ENCODE measurements around the gene SPG21. TPM values are rescaled to one million over a fixed set of nuclear protein-coding genes. Genes with fewer than 3 reads are reported as not detected.
A peak's percentile ranks its signal among the peaks of the same experiment; 100 is the strongest.

The SPG21 gene
- total and polyA plus RNA-seq, 8 donors: 21.6 to 129 (median 68.0) TPM

DNA sequence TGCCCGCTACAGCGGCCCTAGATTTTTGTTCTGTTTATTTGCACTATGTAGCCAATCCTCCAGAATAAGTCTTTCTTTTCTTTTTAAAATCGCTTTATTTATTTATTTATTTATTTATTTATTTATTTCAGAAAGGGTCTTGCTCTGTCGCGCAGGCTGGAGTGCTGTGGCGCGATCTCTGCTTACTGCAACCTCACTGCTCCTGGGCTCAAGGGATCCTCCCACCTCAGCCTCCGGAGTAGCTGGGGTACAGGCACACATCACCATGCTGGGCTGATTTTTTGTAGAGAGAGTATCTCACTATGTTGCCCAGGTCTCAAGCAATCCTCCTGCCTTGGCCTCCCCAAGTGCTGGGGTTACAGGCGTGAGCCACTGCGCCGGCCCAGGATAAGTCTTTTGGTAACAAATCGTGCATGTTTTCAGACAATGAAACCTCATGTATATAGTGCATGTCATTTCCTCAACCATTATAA, 40.1 kb upstream of the SPG21 start:
- intact Hi-C loops (cut with DNase I; ENCODE audit: low total_unique reads): loop anchor here (10.0 kb wide), 1 partner anchor 55 kb away; no protein-coding TSS in a partner anchor
- 60 to 63% (median 62%) methylated on average over 12 of the region's 12 CpGs for WGBS, 5 donors
- H3K9me3 ChIP-seq: no peaks in the 10 kb centered on the region
- H3K27ac ChIP-seq: peak overlapping the region in 3 of 5 donors; percentile 81 to 85 (median 81)
- TF ChIP-seq POLR2AphosphoS5 (IDR thresholded peaks at IDR 0.05) (no peak), POLR2A (IDR thresholded peaks at IDR 0.05) (no peak), EP300 (IDR thresholded peaks at IDR 0.05) (no peak)
- TF ChIP-seq, protein P1, sequence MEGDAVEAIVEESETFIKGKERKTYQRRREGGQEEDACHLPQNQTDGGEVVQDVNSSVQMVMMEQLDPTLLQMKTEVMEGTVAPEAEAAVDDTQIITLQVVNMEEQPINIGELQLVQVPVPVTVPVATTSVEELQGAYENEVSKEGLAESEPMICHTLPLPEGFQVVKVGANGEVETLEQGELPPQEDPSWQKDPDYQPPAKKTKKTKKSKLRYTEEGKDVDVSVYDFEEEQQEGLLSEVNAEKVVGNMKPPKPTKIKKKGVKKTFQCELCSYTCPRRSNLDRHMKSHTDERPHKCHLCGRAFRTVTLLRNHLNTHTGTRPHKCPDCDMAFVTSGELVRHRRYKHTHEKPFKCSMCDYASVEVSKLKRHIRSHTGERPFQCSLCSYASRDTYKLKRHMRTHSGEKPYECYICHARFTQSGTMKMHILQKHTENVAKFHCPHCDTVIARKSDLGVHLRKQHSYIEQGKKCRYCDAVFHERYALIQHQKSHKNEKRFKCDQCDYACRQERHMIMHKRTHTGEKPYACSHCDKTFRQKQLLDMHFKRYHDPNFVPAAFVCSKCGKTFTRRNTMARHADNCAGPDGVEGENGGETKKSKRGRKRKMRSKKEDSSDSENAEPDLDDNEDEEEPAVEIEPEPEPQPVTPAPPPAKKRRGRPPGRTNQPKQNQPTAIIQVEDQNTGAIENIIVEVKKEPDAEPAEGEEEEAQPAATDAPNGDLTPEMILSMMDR (IDR thresholded peaks at IDR 0.05): no peak
- peaks cover 5 to 22% (median 20%) of the 10 kb centered on the region in 4 donors for H3K36me3 ChIP-seq
- DNase-seq: no peak
- H3K4me1 ChIP-seq: peaks cover 9 to 41% (median 25%) of the 10 kb centered on the region in 4 donors
- no peaks in the 10 kb centered on the region for H3K27me3 ChIP-seq
- peak overlapping the region; percentile 68 to 95 (median 75) for H3K4me3 ChIP-seq

DNA sequence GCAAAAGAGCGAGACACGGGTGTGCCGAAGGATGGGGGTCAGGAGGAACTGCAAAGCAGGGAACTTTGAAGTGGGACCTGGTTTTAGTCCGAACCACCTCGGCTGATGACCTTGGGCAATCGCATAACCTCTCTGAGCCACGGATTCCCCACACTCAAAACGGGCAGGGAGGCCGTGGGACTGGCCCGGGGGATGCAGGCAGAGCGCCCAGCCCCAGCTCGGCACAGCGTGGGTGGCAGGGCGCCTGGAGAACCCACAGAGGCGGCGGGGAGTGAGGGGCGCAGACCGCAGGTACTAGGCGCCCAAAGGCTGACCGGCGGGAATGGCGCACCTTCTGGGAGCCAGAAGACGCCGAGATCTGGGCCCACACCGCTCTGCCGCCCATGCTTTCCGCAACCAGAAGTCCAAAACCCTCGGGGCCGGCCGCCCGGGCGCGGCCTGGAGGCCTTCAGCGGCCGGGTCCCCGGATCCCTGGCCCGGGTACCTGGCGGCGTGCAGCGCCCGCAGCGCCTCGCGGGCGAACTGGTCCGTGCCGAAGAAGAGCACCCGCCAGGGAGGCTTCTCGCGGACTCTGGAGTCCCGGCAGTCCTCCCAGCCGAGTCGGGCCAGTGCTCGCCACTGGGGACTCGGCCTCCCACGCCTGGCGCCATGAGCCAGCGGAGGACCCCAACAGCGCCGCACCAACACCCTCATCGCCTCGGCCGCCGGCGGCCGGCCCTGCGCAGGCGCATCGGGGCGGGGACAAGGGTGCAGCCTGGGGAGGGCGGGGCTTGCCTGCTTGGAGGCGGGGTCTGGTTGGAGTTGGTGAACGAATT, 39.4 kb upstream of the SPG21 start, which contains the start of gene MTFMT:
MTFMT (minus strand) TSS at position 719 of the 815 bp plus-strand sequence; CDS start at position 693, 26 bp downstream.
- Histone ChIP-seq H3K36me3 (peaks cover 5 to 29% (median 27%) of the 10 kb centered on the region in 4 donors), H3K9me3 (no peaks in the 10 kb centered on the region), H3K27ac (peak within 1 kb of the TSS; percentile 70 to 85 (median 81)), H3K27me3 (no peaks in the 10 kb centered on the region), H3K4me1 (peaks cover 9 to 41% (median 24%) of the 10 kb centered on the region in 4 donors), H3K4me3 (peak within 1 kb of the TSS; percentile 68 to 95 (median 75))
- WGBS, 5 donors: 0 to 1% (median 0%) methylated on average over 42 to 73 of the region's 73 CpGs
- TF ChIP-seq POLR2A (IDR thresholded peaks at IDR 0.05) (peak in 1 of 4 donors; percentile 78), EP300 (IDR thresholded peaks at IDR 0.05) (no peak), POLR2AphosphoS5 (IDR thresholded peaks at IDR 0.05) (peak; percentile 75 to 95 (median 88))
- TF ChIP-seq, protein P1 (IDR thresholded peaks at IDR 0.05): peak in 1 of 7 experiments; percentile 17
- DNase-seq: peak; percentile 94 to 96
- intact Hi-C loops (cut with DNase I; ENCODE audit: low total_unique reads): no loop called here

DNA sequence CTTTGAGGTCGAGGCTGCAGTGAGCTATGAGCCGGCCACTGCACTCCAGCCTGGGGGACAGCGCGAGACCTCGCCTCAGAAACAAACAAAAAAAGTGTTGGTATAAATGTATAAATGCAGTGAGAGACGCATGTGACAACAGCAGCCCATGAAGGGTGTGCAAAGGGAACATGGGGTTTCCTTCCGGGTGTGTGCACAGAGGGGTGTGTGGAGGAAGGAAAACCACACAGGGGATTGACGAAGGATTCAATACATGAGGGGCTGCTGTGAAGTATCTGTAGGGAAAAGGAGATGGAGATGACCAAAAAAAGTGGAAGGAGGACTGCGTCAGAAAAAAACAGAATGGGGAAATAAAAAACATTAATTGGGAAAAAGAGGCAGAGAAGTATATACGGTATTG, 38.6 kb upstream of the SPG21 start:
- no peaks in the 10 kb centered on the region for H3K27me3 ChIP-seq
- 25 to 36% (median 28%) methylated on average over 10 of the region's 10 CpGs for WGBS, 5 donors
- no peak for DNase-seq
- TF ChIP-seq EP300 (IDR thresholded peaks at IDR 0.05) (no peak), POLR2A (IDR thresholded peaks at IDR 0.05) (no peak), POLR2AphosphoS5 (IDR thresholded peaks at IDR 0.05) (no peak)
- TF ChIP-seq, protein P1 (IDR thresholded peaks at IDR 0.05): no peak
- H3K4me3 ChIP-seq: peak overlapping the region; percentile 68 to 95 (median 75)
- H3K27ac ChIP-seq: peak overlapping the region in 2 of 5 donors; percentile 81 to 85
- peaks cover 5 to 36% (median 34%) of the 10 kb centered on the region in 4 donors for H3K36me3 ChIP-seq
- intact Hi-C loops (cut with DNase I; ENCODE audit: low total_unique reads): no loop called here
- H3K4me1 ChIP-seq: peaks cover 9 to 34% (median 20%) of the 10 kb centered on the region in 4 donors
- no peaks in the 10 kb centered on the region for H3K9me3 ChIP-seq

DNA sequence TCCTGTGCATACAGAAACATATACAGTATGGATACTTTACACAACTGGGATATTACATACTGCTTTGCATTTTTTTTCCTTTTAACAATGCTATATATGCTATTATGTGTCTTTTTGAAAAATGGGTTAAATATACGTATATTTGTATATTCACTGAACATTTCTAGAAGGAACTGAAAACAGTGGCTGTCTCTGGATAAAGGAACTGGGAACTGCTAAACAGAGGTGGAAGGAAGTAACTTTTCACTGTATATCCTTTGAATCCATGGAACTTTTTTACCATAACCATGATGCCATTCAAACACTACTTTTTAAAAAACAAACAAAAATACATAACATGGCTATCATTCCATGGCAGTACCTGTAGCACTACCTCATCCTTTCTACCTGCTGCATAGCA, 37.9 kb upstream of the SPG21 start:
- Histone ChIP-seq H3K27ac (no peak overlapping the region), H3K27me3 (no peaks in the 10 kb centered on the region), H3K36me3 (peaks cover 5 to 41% (median 36%) of the 10 kb centered on the region in 4 donors), H3K4me1 (peaks cover 9 to 28% (median 18%) of the 10 kb centered on the region in 4 donors), H3K9me3 (no peaks in the 10 kb centered on the region), H3K4me3 (peak overlapping the region in 2 of 4 donors; percentile 72 to 95)
- TF ChIP-seq EP300 (IDR thresholded peaks at IDR 0.05): no peak
- no peak for TF ChIP-seq POLR2AphosphoS5 (IDR thresholded peaks at IDR 0.05)
- no peak for TF ChIP-seq POLR2A (IDR thresholded peaks at IDR 0.05)
- TF ChIP-seq, protein P1 (IDR thresholded peaks at IDR 0.05): no peak
- WGBS, 5 donors: 65 to 88% (median 79%) methylated on average over 1 of the region's 1 CpG
- intact Hi-C loops (cut with DNase I; ENCODE audit: low total_unique reads): no loop called here
- no peak for DNase-seq

All from stomach (tissue), 9 donors.